Adrenal gland (tissue), 5 donors: ENCODE data around the gene SPATA33.

Experiments
- CTCF ChIP-seq, 6 experiments: fragments of 450-650 bp in 4 of 6; fragments of 200-600 bp in 2 of 6; sonication (generic) in 1 of 6; IDR thresholded peaks; 1 replicate in 5 of 6; 2 replicates in 1 of 6; pipeline versions ENCODE4 v1.5.1 to v1.8.0; 2016 to 2021; ENCODE audit warnings: antibody characterized with exemption in 6 of 6, mild to moderate bottlenecking in 2 of 6, moderate library complexity in 1 of 6
- POLR2A ChIP-seq, 2 donors: fragments of 450-650 bp; IDR thresholded peaks; one replicate each; pipeline ENCODE4 v1.6.1; 2017; ENCODE audit warnings: antibody characterized with exemption in 2 of 2, mild to moderate bottlenecking in 2 of 2, moderate library complexity in 1 of 2
- donor health status: DM: no; HTN: no; CAD: no.

GRCh38 chr16:89615596-89616090 lies 42.0 kb upstream of the SPATA33 start:
- TF ChIP-seq CTCF (IDR thresholded peaks at IDR 0.05) (peak; percentile 34 to 66 (median 53)), POLR2A (IDR thresholded peaks at IDR 0.05) (no peak)
